ENCODE data around the gene MAN1A1.
"Not testable (repeated sequence)": the region's sequence is repeated elsewhere in the genome, so short reads cannot be mapped to it uniquely, and the experiment has no call there.

DNA sequence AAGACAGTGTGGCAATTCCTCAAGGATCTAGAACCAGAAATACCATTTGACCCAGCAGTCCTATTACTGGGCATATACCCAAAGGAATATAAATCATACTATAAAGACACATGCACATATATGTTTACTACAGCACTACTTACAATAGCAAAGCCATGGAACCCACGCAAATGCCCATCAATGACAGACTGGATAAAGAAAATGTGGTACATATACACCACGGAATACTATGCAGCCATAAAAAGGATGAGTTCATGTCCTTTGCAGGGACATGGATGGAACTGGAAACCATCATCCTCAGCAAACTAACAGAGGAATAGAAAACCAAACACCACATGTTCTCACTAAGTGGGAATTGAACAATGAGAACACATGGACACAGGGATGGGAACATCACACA is 180.2 kb downstream of the MAN1A1 start:
- TF ChIP-seq, protein P1, sequence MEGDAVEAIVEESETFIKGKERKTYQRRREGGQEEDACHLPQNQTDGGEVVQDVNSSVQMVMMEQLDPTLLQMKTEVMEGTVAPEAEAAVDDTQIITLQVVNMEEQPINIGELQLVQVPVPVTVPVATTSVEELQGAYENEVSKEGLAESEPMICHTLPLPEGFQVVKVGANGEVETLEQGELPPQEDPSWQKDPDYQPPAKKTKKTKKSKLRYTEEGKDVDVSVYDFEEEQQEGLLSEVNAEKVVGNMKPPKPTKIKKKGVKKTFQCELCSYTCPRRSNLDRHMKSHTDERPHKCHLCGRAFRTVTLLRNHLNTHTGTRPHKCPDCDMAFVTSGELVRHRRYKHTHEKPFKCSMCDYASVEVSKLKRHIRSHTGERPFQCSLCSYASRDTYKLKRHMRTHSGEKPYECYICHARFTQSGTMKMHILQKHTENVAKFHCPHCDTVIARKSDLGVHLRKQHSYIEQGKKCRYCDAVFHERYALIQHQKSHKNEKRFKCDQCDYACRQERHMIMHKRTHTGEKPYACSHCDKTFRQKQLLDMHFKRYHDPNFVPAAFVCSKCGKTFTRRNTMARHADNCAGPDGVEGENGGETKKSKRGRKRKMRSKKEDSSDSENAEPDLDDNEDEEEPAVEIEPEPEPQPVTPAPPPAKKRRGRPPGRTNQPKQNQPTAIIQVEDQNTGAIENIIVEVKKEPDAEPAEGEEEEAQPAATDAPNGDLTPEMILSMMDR (conservative IDR thresholded peaks at IDR 0.05 in 1 of 2, IDR thresholded peaks at IDR 0.05 in 1 of 2; ENCODE audit: extremely low read depth in 1 of 2, insufficient read depth in 1 of 2, low read depth in 1 of 2, low read length in 2 of 2), result not testable (repeated sequence)
- TF ChIP-seq EZH2 (IDR thresholded peaks at IDR 0.05; ENCODE audit: borderline replicate concordance, low read length), result not testable (repeated sequence)

Measured in mammary epithelial cell (primary cell).